Measurements from ENCODE around the gene QRSL1.

Gene QRSL1

GRCh38 chr6:106715922-106716321 is 86.5 kb downstream of the QRSL1 start:
- H3K9me3 ChIP-seq (ENCODE audit: control insufficient read depth, insufficient read depth, low read length), result no peaks in the 10 kb centered on the region
- no peaks in the 10 kb centered on the region for H3K36me3 ChIP-seq (ENCODE audit: control insufficient read depth, insufficient read depth, low read length)
- no peak overlapping the region for H3K9ac ChIP-seq (ENCODE audit: low read depth, low read length)
- H3K27me3 ChIP-seq (ENCODE audit: control insufficient read depth, insufficient read depth, low read length), result no peaks in the 10 kb centered on the region
- no peaks in the 10 kb centered on the region for H3K4me1 ChIP-seq (ENCODE audit: control insufficient read depth, insufficient read depth, low read length)
- H3K4me3 ChIP-seq (ENCODE audit: low read depth, low read length), result no peak overlapping the region

GRCh38 chr6:106716966-106717365 is 87.6 kb downstream of the QRSL1 start:
- no peaks in the 10 kb centered on the region for H3K27me3 ChIP-seq (ENCODE audit: control insufficient read depth, insufficient read depth, low read length)
- H3K4me3 ChIP-seq (ENCODE audit: low read depth, low read length), result no peak overlapping the region
- H3K9me3 ChIP-seq (ENCODE audit: control insufficient read depth, insufficient read depth, low read length), result no peaks in the 10 kb centered on the region
- no peak overlapping the region for H3K9ac ChIP-seq (ENCODE audit: low read depth, low read length)
- no peaks in the 10 kb centered on the region for H3K4me1 ChIP-seq (ENCODE audit: control insufficient read depth, insufficient read depth, low read length)
- H3K36me3 ChIP-seq (ENCODE audit: control insufficient read depth, insufficient read depth, low read length), result no peaks in the 10 kb centered on the region

Measured in iPS-15b (cell line).